ENCODE results near the gene NACC2. TPM values are rescaled to one million over a fixed set of nuclear protein-coding genes. Genes with fewer than 3 reads are reported as not detected.
A peak's percentile ranks its signal among the peaks of the same experiment; 100 is the strongest.

NACC2 gene
- total RNA-seq, 4 donors from 2014 or later, result 22.2 to 64.3 (median 26.5) TPM

GRCh38 chr9:136135326-136136126 lies 40.4 kb upstream of the NACC2 start:
- no peaks in the 10 kb centered on the region for H3K9me3 ChIP-seq
- no peak for DNase-seq
- no peak overlapping the region for H3K27ac ChIP-seq
- H3K4me1 ChIP-seq, result peaks cover 3 to 18% (median 14%) of the 10 kb centered on the region in 4 donors
- no peaks in the 10 kb centered on the region for H3K36me3 ChIP-seq
- no peak for TF ChIP-seq EP300 (IDR thresholded peaks at IDR 0.05; ENCODE audit: low read depth)
- TF ChIP-seq POLR2AphosphoS5 (IDR thresholded peaks at IDR 0.05), result no peak
- no peak for TF ChIP-seq POLR2A (IDR thresholded peaks at IDR 0.05)
- TF ChIP-seq CTCF (IDR thresholded peaks at IDR 0.05), result no peak
- in situ Hi-C loops (cut with MboI; ENCODE audit: low pct_ligation_motif_present in 1 of 4, low pct_unique_long_range_greater_than_20kb in 1 of 4, low sequenced_read_pairs in 3 of 4) (no loop called here), intact Hi-C loops (cut with DNase I; ENCODE audit: low total_unique reads) (no loop called here)
- H3K27me3 ChIP-seq, result peaks cover 87% of the 10 kb centered on the region
- 51% methylated on average over 12 of the region's 18 CpGs; no CpG with 5 or more reads in 1 of the 2 donors for WGBS, 2 donors (ENCODE audit: low coverage in 1 of 2)
- H3K4me3 ChIP-seq, result no peak overlapping the region

GRCh38 chr9:136133959-136134484 lies 38.9 kb upstream of the NACC2 start:
- Histone ChIP-seq H3K4me3 (no peak overlapping the region), H3K4me1 (peaks cover 3 to 18% (median 14%) of the 10 kb centered on the region in 4 donors), H3K36me3 (no peaks in the 10 kb centered on the region), H3K9me3 (no peaks in the 10 kb centered on the region), H3K27ac (no peak overlapping the region), H3K27me3 (peaks cover 93% of the 10 kb centered on the region)
- TF ChIP-seq EP300 (IDR thresholded peaks at IDR 0.05; ENCODE audit: low read depth), result no peak
- no peak for TF ChIP-seq POLR2AphosphoS5 (IDR thresholded peaks at IDR 0.05)
- TF ChIP-seq CTCF (IDR thresholded peaks at IDR 0.05), result no peak
- TF ChIP-seq POLR2A (IDR thresholded peaks at IDR 0.05), result no peak
- DNase-seq, result no peak
- intact Hi-C loops (cut with DNase I; ENCODE audit: low total_unique reads), result no loop called here
- 25% methylated on average over 14 of the region's 18 CpGs; no CpG with 5 or more reads in 1 of the 2 donors for WGBS, 2 donors (ENCODE audit: low coverage in 1 of 2)
- in situ Hi-C loops (cut with MboI; ENCODE audit: low pct_ligation_motif_present in 1 of 4, low pct_unique_long_range_greater_than_20kb in 1 of 4, low sequenced_read_pairs in 3 of 4), result no loop called here

DNA sequence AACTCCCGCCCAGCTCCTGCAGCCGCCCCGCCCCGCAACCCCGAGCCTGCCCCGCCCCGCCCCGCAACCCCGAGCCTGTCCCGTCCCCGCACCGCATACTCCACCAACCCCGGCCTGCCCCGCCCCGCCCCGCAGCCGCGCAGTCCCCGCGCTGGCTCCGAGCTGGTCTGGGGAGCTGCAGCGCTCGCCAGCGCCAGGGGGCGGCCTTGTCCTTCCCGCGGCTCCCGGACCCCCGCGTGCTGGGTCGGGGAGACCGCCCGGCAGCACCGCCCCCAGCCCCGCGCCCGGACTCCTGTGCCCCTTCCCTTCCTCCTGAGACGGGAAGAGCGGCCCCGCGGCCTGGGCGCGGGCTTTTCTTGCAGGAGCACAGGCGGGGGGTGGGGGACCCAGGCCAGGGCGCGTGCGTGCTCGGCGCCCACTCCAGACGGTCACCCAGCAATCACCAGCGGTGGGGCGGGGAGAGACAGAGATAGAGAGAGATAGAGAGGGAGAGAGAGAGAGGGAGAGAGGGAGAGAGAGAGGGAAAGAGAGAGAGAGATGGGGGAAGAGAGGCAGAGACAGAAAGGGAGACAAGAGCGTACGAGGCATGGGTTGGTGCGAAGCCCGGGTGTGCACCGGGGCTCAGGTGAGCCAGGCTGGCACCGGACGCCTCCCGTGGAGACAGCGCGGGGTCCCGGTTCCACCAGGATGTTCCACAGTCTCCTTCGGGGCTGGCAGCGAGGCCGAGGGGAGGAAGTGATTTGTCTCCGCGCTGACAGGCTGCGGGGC lies 38.3 kb upstream of the NACC2 start:
- in situ Hi-C loops (cut with MboI; ENCODE audit: low pct_ligation_motif_present in 1 of 4, low pct_unique_long_range_greater_than_20kb in 1 of 4, low sequenced_read_pairs in 3 of 4), result no loop called here
- Histone ChIP-seq H3K9me3 (no peaks in the 10 kb centered on the region), H3K27ac (no peak overlapping the region), H3K4me1 (peaks cover 3 to 18% (median 14%) of the 10 kb centered on the region in 4 donors), H3K36me3 (no peaks in the 10 kb centered on the region), H3K27me3 (peaks cover 92% of the 10 kb centered on the region), H3K4me3 (peak overlapping the region in 2 of 4 donors; percentile 25 to 49)
- WGBS, 2 donors (ENCODE audit: low coverage in 1 of 2), result 4% methylated on average over 42 of the region's 69 CpGs; no CpG with 5 or more reads in 1 of the 2 donors
- TF ChIP-seq CTCF (IDR thresholded peaks at IDR 0.05) (peak in 4 of 5 experiments; percentile 19 to 36 (median 22)), EP300 (IDR thresholded peaks at IDR 0.05; ENCODE audit: low read depth) (no peak), POLR2AphosphoS5 (IDR thresholded peaks at IDR 0.05) (no peak)
- no peak for DNase-seq
- intact Hi-C loops (cut with DNase I; ENCODE audit: low total_unique reads), result no loop called here

GRCh38 chr9:136132512-136133050 lies 37.5 kb upstream of the NACC2 start:
- Histone ChIP-seq H3K27ac (no peak overlapping the region), H3K27me3 (peaks cover 87% of the 10 kb centered on the region), H3K4me1 (peaks cover 3 to 18% (median 14%) of the 10 kb centered on the region in 4 donors), H3K36me3 (no peaks in the 10 kb centered on the region), H3K9me3 (no peaks in the 10 kb centered on the region), H3K4me3 (peak overlapping the region in 1 of 4 donors; percentile 49)
- intact Hi-C loops (cut with DNase I; ENCODE audit: low total_unique reads), result no loop called here
- no peak for DNase-seq
- TF ChIP-seq POLR2A (IDR thresholded peaks at IDR 0.05) (no peak), POLR2AphosphoS5 (IDR thresholded peaks at IDR 0.05) (no peak), CTCF (IDR thresholded peaks at IDR 0.05) (no peak), EP300 (IDR thresholded peaks at IDR 0.05; ENCODE audit: low read depth) (no peak)
- WGBS, 2 donors (ENCODE audit: low coverage in 1 of 2), result 12% methylated on average over 42 of the region's 52 CpGs; no CpG with 5 or more reads in 1 of the 2 donors
- in situ Hi-C loops (cut with MboI; ENCODE audit: low pct_ligation_motif_present in 1 of 4, low pct_unique_long_range_greater_than_20kb in 1 of 4, low sequenced_read_pairs in 3 of 4), result no loop called here
